GM04503 (cell line): ENCODE results near the gene ARHGEF28.

ENCODE experiments used
- DNase-seq: peaks from one replicate; pipeline ENCODE4 v3.0.0-alpha.2; 2012; ENCODE audit warnings: low read depth

The ARHGEF28 gene

DNA sequence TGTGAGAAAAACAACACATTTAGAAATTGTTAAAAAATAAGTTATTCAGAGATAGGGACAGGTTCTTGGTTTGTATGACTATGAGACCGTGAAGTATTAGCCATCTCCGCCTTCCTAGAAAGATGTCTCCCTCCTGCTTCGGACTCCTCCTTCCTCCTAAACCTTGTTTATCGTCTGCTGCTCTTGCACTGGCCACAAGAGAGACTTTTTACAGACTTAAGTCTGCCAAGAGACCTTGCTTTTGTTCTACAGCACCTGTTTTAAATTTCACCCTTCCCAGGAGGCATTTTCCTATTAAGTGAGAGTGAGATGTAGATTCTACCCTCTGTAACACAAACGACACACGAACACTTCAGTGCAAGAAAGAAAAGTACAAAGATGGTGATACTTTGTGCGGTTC is 274.6 kb downstream of the ARHGEF28 start:
- no peak for DNase-seq

GRCh38 chr5:73901043-73901442 is 275.0 kb downstream of the ARHGEF28 start:
- no peak for DNase-seq

- DNase-seq, result no peak
Observed at GRCh38 chr5:73901455-73901854, 275.5 kb downstream of the ARHGEF28 start.

DNA sequence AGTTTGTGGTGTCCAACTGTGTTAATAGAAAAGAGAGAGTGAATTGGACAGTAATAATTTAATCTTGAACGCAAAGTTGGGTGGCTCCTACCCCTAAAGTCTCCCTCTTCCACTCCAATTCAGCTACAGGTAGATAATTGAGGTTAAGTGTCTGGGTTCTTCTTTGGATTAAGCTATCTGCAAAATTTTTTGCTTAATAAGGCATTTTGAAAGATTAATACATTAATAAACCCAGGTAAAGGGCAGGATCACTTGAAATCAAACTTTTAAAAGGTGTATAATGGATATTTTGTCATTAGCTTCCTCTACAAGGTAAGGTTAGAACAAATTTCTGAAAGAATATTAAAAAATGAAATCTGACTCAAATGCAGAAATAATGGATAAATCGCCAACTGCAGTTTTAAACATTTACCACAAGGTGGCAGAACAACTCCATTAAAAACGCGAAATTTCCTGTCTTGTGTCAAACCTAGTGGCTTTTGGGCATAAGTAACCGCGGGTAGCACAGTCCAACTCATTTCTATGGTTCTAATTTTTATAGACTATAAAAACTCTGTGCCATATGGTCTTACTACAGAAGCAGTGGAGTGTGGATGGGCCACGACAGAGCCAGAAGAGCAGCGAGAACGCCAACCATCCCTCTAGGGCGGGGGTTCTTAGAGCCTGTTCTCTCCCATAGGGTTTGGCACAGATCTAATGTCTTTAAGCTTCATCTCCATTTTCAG is 276.5 kb downstream of the ARHGEF28 start:
- DNase-seq, result no peak

DNA sequence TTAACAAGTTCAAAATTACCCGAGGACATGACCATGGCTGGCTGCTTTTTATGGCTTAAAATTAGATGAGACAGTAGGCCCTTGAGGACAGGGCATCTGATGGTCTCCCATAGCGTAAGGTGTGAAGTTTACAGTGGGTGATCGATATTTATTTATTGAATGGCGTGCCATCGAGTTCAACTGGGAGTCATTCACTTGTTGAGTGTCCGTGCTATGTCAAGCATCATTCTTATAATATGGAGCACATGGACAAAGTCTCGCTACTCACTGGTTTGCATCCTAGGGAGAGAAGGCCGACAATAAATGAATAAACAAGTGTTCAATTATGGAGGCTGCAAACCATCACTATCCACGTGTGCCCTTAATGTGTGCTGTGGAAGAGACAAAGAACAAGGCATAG is 277.2 kb downstream of the ARHGEF28 start:
- no peak for DNase-seq

DNA sequence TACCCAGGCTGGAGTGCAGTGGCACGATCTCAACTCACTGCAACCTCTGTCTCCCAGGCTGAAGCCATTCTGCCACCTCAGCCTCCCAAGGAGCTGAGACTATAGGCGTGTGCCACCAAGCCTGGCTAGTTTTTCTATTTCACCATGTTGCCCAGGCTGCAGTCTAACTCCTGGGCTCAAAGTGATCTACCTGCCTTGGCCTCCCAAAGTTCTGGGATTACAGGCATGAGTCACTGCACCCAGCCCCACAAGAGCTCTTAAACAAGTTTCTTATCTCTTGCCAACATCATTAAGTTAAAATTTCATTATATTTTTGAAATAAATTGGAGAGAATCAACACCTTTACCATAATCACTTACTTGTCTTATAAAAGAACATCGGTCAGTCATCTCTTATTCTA is 280.3 kb downstream of the ARHGEF28 start:
- DNase-seq, result no peak

DNA sequence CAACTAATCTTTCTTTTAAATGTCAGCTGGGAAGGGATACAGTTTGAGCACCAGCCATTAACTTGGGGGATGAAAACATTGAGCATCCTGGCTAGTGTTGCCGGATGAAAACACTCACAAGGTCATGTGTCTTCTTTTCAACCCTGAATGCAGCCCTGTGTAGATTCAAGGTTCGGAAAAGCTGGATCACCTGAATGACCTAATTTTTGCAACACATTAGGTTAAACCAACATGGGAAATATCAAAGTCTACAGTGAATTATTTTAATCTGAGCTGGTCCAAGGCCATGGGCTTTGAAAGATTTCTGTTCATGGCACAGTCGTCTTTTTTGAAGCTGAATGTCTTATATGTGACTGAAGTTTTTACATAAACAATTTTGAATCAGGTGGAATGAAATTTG is 281.2 kb downstream of the ARHGEF28 start:
- no peak for DNase-seq

DNA sequence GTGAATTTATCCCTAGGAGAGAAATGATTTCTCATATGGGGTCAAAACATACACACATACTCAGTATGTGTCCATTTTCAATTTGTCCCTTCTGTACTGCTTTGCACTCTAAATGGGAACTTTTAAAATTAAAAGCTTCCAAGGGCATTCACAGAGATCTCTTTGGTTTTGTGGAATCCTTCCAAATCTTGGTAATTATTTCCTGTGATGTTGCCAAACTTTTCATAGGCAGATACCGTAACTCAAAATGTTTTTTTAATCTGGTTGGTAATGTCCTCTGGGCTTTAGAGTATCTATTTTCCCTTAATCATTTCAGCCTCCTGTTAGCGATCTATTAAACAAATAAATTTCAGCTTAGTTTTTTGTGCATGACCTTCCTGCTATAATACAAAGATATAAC is 282.4 kb downstream of the ARHGEF28 start:
- no peak for DNase-seq

- no peak for DNase-seq
Observed at GRCh38 chr5:73908846-73909245, 282.9 kb downstream of the ARHGEF28 start.

DNA sequence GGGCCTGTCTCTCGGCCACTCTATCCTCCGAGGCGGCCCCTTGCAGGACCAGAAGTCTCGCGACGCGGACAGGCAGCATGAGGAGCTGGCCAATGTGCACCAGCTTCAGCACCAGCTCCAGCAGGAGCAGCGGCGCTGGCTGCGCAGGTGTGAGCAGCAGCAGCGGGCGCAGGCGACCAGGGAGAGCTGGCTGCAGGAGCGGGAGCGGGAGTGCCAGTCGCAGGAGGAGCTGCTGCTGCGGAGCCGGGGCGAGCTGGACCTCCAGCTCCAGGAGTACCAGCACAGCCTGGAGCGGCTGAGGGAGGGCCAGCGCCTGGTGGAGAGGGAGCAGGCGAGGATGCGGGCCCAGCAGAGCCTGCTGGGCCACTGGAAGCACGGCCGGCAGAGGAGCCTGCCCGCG is 283.5 kb downstream of the ARHGEF28 start:
- no peak for DNase-seq

DNA sequence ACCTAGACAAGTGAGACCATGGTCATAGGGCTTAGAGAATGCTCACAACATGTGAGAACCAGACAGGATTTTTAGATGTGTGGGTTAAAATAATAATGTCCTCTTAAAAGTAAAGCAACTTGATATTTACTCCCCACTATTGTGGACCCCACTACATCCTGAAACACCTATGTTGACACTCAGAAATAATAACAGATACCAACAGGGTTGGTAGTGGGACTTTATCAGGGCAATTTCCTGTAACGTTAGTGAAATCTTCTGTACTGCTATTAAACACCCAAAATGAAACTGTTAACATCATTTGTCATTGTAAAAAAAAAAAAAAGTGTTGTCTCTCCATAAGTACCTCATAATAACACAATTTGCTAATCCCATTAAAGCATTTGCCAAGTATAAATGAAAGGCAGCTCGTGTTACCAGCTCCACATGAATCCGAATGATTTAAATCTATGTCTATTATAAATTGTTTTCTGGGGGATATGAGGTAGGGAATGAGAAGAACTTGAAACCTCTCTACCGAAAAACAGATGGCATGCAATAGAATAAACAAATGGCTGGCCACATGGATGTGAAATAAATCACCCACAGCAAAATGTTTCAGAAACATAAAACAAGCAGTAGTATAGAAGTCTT is 285.9 kb downstream of the ARHGEF28 start:
- no peak for DNase-seq

GRCh38 chr5:73912821-73913271 is 286.9 kb downstream of the ARHGEF28 start:
- no peak for DNase-seq

GRCh38 chr5:73913971-73914370 is 288.0 kb downstream of the ARHGEF28 start:
- no peak for DNase-seq

GRCh38 chr5:73915345-73915744 is 289.3 kb downstream of the ARHGEF28 start:
- DNase-seq, result no peak

DNA sequence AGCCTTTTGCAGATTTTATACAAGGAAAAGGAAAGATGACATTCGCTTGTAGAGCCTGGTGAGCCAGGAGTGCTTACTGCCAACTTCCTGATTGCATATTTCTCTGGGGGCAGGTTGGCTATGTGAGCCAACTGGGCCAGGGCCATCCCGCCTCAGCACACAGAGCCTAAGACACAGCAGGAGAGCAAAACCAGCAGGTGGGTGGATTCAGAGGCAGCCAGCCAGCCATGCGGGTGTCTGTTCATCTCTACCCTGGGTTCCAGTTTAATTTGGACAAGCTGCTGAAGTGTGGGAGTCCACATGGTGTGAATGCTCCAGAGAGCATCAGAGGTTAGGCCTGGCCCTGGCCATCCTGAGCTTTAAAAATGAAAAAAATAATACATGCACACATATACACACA is 291.4 kb downstream of the ARHGEF28 start:
- no peak for DNase-seq

GRCh38 chr5:73917891-73918290 is 291.9 kb downstream of the ARHGEF28 start:
- DNase-seq, result no peak

- no peak for DNase-seq
Observed at GRCh38 chr5:73918791-73919221, 292.8 kb downstream of the ARHGEF28 start.

GRCh38 chr5:73921741-73922140 is 295.7 kb downstream of the ARHGEF28 start:
- DNase-seq, result no peak

DNA sequence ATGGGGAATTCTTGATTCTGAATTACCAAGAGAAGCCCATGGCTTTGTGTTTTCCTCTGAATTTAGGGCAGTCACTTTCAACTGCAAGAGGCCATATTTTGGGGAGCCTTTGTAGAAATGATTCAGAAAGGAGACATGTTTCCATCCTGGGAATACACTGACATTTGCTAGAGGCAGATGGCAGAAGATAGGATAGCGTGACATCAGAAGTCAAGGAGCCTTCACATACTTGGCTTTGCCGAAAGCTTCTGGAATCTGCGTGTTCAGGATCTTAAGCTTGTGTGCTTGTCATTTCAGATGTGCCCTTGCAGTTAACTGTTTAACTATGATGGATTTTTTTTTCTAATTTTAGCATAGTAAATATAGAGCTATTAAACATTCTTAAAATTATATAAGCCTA is 296.2 kb downstream of the ARHGEF28 start:
- DNase-seq, result no peak

GRCh38 chr5:73922875-73923557 is 297.0 kb downstream of the ARHGEF28 start:
- no peak for DNase-seq

- DNase-seq, result no peak
Observed at GRCh38 chr5:73928476-73929070, 302.6 kb downstream of the ARHGEF28 start.

GRCh38 chr5:73935719-73936118 is 309.7 kb downstream of the ARHGEF28 start:
- no peak for DNase-seq
